ENCODE measurements around the gene SOX18.

Gene SOX18

DNA sequence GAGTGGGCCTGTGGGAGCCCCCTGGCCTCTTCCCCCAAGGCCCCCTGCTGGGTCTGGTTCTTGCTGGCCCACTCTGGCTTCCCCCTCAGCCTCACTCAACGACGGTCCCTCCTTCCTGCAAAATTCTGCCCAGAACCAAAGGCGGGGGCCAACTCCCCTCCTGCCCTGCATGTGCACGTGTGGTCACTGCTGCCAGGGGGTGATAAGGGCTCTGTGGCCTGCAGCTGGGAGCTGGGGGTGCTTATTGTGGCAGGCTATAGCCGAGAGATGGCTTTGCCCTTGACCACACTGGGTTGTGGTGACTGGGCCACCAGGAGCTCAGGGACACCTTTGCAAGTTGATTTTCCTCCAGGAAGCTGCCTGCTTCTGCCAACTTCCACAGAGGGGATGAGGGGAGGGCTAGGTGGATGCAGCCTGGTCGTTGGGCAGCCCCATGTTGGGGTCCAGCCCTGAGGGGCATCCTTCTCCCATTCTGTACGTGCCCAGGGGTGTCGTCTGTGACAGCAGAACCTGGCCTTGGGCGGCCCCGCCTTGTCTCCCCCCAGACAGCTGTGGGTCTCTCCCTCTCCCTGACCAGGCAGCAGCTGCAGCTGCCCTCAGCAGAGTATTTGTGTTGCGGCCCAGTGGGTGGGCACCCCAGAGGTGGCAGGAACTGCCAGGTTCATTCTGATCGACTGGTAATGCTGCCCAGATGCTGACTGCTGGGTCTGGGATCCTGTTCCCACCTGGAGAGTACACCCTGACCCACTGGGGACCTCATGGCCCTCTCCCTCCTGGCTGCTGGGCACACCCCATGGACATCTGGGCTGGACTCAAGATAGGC, 19.2 kb upstream of the SOX18 start:
- no peak for DNase-seq (ENCODE audit: low read depth in 3 of 3)

- DNase-seq (ENCODE audit: low read depth in 3 of 3), result no peak
These were observed 18.4 kb upstream of the SOX18 start for GRCh38 chr20:64067733-64068307.

DNA sequence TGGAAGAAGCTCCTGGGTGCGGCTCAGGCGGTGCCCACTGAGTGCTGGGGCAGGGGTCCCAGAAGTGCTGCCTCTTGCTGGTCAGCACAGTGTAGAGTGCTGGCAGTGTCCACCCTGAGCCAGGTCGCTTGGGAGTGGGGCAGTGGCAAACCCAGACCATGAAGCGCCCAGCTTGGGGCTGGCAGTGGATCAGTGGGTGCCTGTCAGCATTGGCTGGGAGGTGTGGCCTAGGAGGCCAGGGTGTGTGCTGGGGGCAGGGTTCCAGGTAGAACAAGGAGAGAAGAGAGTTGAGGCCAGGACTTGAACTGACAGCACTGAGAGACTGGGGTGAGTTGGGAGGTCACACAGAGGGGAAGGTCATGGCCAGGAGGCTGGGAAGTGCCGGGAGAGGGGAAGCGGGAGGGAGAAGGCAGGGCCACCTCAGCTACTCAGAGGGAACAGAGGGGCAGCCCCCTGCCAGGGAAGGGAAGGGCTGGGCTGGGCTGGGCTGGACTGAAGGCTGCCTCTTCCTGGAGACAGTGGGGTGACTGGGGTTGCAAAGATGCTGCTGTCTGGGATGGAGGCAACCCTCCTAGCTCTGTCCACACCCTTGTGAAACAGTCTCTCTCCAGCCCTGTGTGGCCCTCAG, 17.7 kb upstream of the SOX18 start:
- DNase-seq (ENCODE audit: low read depth in 3 of 3), result no peak

GRCh38 chr20:64065974-64066343, 16.5 kb upstream of the SOX18 start:
- DNase-seq (ENCODE audit: low read depth in 3 of 3), result peak in 1 of 3 experiments; percentile 67

- DNase-seq (ENCODE audit: low read depth in 3 of 3), result no peak
These were observed 15.9 kb upstream of the SOX18 start for GRCh38 chr20:64065062-64065973.

- DNase-seq (ENCODE audit: low read depth in 3 of 3), result no peak
These were observed 14.8 kb upstream of the SOX18 start for GRCh38 chr20:64064145-64064698.

GRCh38 chr20:64063389-64064144, 14.1 kb upstream of the SOX18 start:
- peak in 1 of 3 experiments; percentile 47 for DNase-seq (ENCODE audit: low read depth in 3 of 3)

GRCh38 chr20:64062596-64063388, 13.4 kb upstream of the SOX18 start, which contains the start of gene TCEA2:
TSS of gene TCEA2 (plus strand) at chr20:64063198. CDS start at chr20:64063313, 115 bp downstream.
- peak; percentile 91 to 96 (median 93) for DNase-seq (ENCODE audit: low read depth in 3 of 3)

GRCh38 chr20:64062276-64062595, 12.8 kb upstream of the SOX18 start:
- no peak for DNase-seq (ENCODE audit: low read depth in 3 of 3)

- no peak for DNase-seq (ENCODE audit: low read depth in 3 of 3)
These were observed 9.1 kb upstream of the SOX18 start for GRCh38 chr20:64058536-64058935.

DNA sequence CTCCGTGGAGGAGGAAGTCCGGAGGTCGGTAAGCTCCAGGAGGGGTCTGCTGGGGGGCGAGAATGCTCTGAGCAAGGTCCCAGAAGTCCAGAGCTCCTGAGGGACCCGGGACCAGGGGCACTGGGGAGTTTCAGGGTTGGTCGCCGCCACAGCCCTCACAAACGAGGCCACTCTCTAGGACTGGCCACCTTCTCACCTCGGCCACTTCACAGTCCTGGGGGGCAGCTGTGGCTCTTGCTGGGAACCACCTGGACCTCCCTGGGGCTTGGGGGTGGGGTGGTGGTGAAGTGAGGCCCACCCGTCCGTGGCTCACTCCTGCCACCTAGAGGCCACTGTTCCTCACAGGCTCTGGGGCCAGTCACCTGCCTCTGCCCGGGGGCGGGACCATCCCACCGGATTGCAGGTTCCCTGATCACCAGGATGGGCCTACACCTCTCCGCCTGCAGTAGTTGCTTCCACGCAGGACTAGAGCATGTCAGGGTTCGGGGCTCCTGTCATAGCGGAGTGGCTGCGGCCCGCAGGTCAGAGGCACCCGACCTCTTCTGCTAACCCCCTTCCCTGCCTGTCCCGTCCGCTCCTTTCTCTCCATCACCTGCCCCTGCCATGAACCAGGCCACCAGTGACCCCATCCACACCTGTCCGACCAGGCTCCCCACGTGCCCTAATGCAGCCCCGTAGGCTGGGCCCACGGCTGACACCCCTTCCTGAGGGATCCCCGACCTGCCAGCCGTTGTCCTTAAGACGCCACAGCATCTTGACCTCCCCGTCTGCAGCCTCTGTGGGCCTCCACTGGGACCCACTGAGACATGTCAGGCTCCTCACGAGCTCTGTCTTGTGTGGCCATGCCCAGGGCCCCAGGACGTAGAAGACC, 8.4 kb upstream of the SOX18 start:
- peak; percentile 64 to 83 (median 74) for DNase-seq (ENCODE audit: low read depth in 3 of 3)

DNA sequence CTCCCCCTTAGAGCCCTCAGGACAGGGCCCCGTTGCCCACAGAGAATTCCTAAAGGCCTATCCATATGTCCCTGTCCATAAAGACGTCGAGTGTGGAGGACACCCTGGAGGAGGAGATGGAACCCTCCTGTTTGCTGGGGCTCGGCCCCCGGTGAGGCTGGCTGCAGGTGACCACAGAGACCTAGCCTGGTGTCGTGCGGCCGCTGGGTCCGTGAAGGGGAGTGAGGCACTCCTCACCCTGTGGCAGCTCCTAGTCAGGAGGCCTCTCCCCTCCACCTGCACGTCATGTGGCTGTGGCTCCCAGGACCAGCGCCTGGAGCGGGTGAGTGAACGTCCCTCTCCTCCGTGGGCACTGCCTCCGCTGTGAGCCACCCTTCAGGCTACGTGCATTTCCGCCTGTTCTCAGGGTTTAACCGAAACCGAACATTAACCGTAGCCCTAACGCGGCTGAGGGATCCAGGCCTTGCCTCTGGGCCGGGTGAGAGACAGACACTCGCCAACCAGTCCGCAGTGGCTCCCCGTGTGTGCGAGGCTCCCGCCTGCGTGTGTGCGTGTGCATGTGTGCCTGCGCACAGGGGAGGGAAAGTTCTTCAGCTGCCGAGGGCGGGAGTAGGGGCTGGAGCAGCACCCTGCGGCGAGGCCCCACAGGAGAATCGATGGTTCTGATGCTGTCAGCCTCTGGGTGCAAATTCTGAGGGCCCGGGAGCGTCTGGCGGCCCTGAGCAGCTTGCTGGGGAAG, 7.6 kb upstream of the SOX18 start:
- no peak for DNase-seq (ENCODE audit: low read depth in 3 of 3)

DNA sequence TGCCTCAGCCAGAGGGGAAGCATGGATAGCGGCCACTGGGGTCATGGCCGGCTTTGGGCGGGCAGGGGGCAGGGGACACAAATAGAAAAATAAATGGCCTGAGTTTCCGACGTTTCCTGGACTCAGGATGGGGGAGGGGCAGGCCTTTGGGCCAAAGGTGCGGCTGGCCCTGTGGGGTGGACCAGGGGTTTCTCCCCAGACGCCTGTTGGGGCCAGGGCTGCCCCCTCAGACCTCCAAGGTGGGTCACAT, 7.1 kb upstream of the SOX18 start:
- DNase-seq (ENCODE audit: low read depth in 3 of 3), result no peak

DNA sequence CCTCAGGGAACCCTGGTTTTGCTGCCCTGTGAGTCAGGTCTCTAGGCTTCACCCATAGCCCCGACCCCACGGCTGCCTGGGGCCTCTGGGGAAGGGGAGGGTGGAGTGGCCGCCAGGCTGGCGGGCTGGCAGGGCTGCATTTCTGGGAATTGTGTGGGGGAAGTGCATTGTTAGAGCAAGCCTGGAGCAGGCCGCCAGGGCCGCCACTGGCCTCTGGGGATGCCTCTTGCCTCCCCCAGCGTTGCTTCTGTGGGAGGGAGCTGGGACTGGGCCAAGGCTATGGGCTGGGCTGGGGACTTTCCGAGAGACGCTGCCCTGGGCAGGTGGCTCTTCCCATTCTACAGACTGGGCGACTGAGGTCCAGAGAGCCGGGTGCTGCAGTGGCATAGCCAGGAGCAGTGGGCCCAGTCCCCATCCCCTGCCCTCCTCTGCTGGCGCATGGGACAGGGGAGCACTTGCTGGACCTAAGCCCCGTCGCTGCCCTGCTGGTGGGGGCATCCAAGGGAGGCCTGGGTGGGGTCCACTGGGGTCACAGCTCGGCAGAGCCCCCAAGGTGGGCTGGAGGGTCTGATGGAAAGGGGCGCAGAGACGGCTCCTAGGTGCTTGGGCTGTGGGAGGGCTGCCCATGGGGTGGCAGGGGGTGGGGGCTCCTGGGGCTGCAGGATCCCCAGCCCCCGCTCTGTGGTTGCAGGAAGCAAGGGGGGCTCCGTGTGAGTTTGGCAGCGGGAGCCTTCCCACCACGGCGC, 6.6 kb upstream of the SOX18 start:
- no peak for DNase-seq (ENCODE audit: low read depth in 3 of 3)

DNA sequence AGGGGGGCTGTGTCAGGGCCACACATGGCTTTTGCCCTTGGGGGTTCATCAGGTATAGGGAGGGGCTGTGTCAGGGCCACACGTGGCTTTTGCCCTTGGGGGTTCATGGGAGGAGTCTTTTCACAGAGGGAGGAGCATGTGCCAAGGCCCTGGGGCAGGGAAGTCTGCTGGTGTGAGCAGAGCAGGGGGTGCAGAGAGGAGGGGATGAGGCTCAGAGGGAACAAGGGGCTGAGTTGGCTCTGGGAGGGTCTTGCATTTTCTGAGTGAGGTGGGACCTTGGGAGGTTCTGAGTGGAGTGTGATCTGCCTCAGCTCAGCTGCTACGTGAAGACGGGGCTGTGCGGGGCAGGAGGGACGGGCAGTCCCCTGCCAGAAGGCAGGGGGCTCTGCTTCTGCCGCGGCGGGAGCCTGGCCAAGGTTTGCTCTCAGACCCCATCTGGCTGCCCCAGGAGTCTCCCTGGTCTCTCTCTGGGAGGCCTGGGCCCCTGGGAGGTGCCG, 6.0 kb upstream of the SOX18 start:
- DNase-seq (ENCODE audit: low read depth in 3 of 3), result no peak

DNA sequence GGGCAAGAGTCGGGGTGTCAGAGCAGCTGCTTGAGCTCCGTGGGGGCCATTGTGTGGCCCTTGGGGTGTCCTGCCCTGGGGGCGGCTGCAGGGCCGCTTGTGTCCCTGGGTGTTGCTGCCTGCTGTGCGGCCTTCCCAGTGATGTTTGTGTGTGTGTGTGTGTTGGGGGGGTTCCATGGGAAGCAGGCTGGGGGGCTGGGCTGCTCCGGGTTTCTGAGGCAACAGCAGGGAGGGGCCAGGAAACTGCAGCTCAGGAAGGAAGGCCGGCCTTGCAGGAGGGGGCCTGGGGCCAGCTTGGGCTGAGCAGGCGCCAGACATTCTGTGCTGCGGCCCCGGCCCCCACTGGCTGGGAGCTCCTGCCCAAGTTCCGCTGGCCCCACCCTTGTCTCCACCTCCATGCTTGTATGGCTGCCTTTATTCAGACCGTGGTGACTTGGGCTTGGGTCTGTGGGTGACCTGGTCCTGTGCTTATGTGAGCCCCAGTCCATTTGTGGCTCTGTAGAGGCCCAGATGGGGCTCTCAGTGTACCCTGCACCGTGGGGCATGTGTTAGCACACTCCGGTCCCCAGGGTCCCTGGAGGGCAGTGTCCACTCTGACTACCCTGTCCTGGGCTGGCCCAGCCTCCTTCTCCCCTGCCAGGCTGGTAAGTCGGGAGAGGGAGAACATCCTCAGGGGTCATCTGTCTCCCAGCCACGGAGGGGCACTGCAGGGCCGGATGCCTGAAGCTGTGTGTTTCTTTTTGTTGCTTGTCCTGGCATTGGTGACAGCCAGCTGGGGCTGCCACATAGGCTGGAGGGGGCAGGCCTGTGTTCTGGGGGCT, 4.6 kb upstream of the SOX18 start:
- DNase-seq (ENCODE audit: low read depth in 3 of 3), result no peak
